K562 (cell line): ENCODE measurements around the gene PPM1H. TPM values are rescaled to one million over a fixed set of nuclear protein-coding genes. Genes with fewer than 3 reads are reported as not detected.

Source experiments
- ATAC-seq: fragments of 200-7000 bp; cut with Tn5 transposase; 3 replicates; pipeline ENCODE4 v1.9.1; 2020; ENCODE audit warnings: moderate library complexity
- BruUV-seq: library from RNA; stranded (reverse); fragments of 400-500 nt; replicated peaks from 2 replicates; lab custom pipeline; 2021; lab: Mats Ljungman, UMichigan
- CTCF ChIA-PET: fragments of 300-600 bp; formaldehyde crosslinking; extraction: SDS; loops from one replicate; lab custom pipeline; 2021; ENCODE audit warnings: low intra/inter-chr PET ratio; lab: Yijun Ruan, JAX
- POLR2A ChIA-PET: fragments of 300-600, 350-650 bp; sonication (Branson Sonifier 250); formaldehyde crosslinking; extraction: SDS; loops from one replicate; lab custom pipeline; 2021; ENCODE audit warnings: antibody characterized with exemption, inconsistent platforms; lab: Yijun Ruan, JAX
- DNase-seq, 4 experiments: peaks; one replicate each; pipeline versions ENCODE4 v3.0.0 to v3.0.0-alpha.2; 2011 to 2018; ENCODE audit warnings: low spot score in 3 of 4, mixed read lengths in 3 of 4; ENCODE audit errors: extremely low read depth in 1 of 4
- FAIRE-seq: peaks from 2 replicates; lab custom pipeline; 2011; peaks lifted over from hg19 to GRCh38; lab: Jason Lieb, UNC
- H2AFZ ChIP-seq: 2 replicates; pipeline ENCODE4 v1.6.0; 2011; ENCODE audit warnings: low read depth, low read length, control low read depth, inconsistent platforms
- H3K27ac ChIP-seq: fragments of 200-600 bp; 3 replicates; pipeline ENCODE4 v1.8.0; 2011; ENCODE audit warnings: low read depth, mild to moderate bottlenecking, control low read depth, inconsistent platforms, low read length, moderate library complexity, mixed read lengths; ENCODE audit errors: extremely low read depth
- H3K27me3 ChIP-seq, 2 experiments: fragments of 300-600 bp in 1 of 2; 2 replicates in 1 of 2; 3 replicates in 1 of 2; pipeline versions ENCODE4 v1.6.0 to v1.8.0; 2011; ENCODE audit warnings: inconsistent platforms in 2 of 2, low read length in 2 of 2, mild to moderate bottlenecking in 1 of 2, mixed read lengths in 1 of 2, moderate library complexity in 1 of 2; ENCODE audit not compliant: control insufficient read depth in 2 of 2, insufficient read depth in 2 of 2
- H3K36me3 ChIP-seq: fragments of 300-600 bp; 3 replicates; pipeline ENCODE4 v1.8.0; 2011; ENCODE audit warnings: mild to moderate bottlenecking, low read length, inconsistent platforms; ENCODE audit not compliant: control insufficient read depth, insufficient read depth
- H3K4me1 ChIP-seq, 2 experiments: fragments of 200-600 bp in 1 of 2; replicated peaks in 1 of 2; 2 replicates in 1 of 2; 3 replicates in 1 of 2; pipeline versions ENCODE4 v1.5.1 to v1.8.0; 2011; ENCODE audit warnings: inconsistent platforms in 2 of 2, low read length in 2 of 2, mild to moderate bottlenecking in 1 of 2, mixed read lengths in 1 of 2, moderate library complexity in 1 of 2; ENCODE audit not compliant: control insufficient read depth in 2 of 2, insufficient read depth in 2 of 2
- H3K4me2 ChIP-seq: 2 replicates; pipeline ENCODE4 v1.6.1; 2011; ENCODE audit warnings: low read length, control low read depth, inconsistent platforms, mixed read lengths; ENCODE audit not compliant: insufficient read depth
- H3K4me3 ChIP-seq: fragments of 200-600 bp; sonication (generic), shearing (Covaris generic); 2 replicates; pipeline ENCODE4 v1.5.1; 2016; ENCODE audit warnings: control low read depth, inconsistent platforms
- H3K79me2 ChIP-seq: fragments of 200-600 bp; 3 replicates; pipeline ENCODE4 v1.8.0; 2011; ENCODE audit warnings: low read length, inconsistent platforms; ENCODE audit not compliant: control insufficient read depth, insufficient read depth
- H3K9ac ChIP-seq, 2 experiments: 2 replicates each; pipeline versions ENCODE4 v1.6.0 to v1.6.1; 2011; ENCODE audit warnings: low read depth in 2 of 2, low read length in 2 of 2, control low read depth in 1 of 2, inconsistent platforms in 1 of 2, mild to moderate bottlenecking in 1 of 2, mixed read lengths in 1 of 2; ENCODE audit not compliant: insufficient read depth in 1 of 2
- H3K9me1 ChIP-seq: one replicate; pipeline ENCODE4 v1.6.0; 2011; ENCODE audit warnings: inconsistent platforms, mild to moderate bottlenecking, low read length, moderate library complexity; ENCODE audit not compliant: control insufficient read depth, insufficient read depth
- H3K9me3 ChIP-seq: replicated peaks from 2 replicates; pipeline ENCODE4 v1.5.1; 2011; ENCODE audit warnings: low read depth, low read length, inconsistent platforms; ENCODE audit not compliant: control insufficient read depth, insufficient read depth
- H4K20me1 ChIP-seq: replicated peaks from 2 replicates; pipeline ENCODE4 v1.6.1; 2011; ENCODE audit warnings: low read length, inconsistent platforms, mixed read lengths; ENCODE audit not compliant: control insufficient read depth, insufficient read depth
- BRF1 ChIP-seq: IDR thresholded peaks from 3 replicates; pipeline ENCODE4 v1.6.1; 2011; ENCODE audit warnings: borderline replicate concordance, mild to moderate bottlenecking; ENCODE audit not compliant: insufficient read length; ENCODE audit errors: extremely low read depth
- CHD1 ChIP-seq: fragments of 200-600 bp; sonication (generic); IDR thresholded peaks from one replicate; pipeline ENCODE4 v1.6.1; 2012; ENCODE audit warnings: mild to moderate bottlenecking, moderate library complexity, low read length, inconsistent platforms
- FOXP1 ChIP-seq: sonication (generic); formaldehyde crosslinking; IDR thresholded peaks from 2 replicates; pipeline ENCODE4 v1.8.0; 2022; ENCODE audit warnings: mild to moderate bottlenecking, missing genetic modification reagents
- HINFP ChIP-seq: fragments of 450-650 bp; conservative IDR thresholded peaks from 2 replicates; pipeline ENCODE4 v1.6.1; 2016; ENCODE audit warnings: missing genetic modification characterization, low read depth, mild to moderate bottlenecking, control low read depth, missing compliant biosample characterization
- MBD2 ChIP-seq: sonication (generic); IDR thresholded peaks from 2 replicates; pipeline ENCODE4 v1.6.1; 2016; ENCODE audit warnings: low read depth, borderline replicate concordance
- PYGO2 ChIP-seq: fragments of 450-650 bp; IDR thresholded peaks from 2 replicates; pipeline ENCODE4 v1.6.1; 2016; ENCODE audit warnings: mild to moderate bottlenecking, missing genetic modification characterization, moderate library complexity, missing compliant biosample characterization
- SMARCA4 ChIP-seq: fragments of 450-650 bp; IDR thresholded peaks from 2 replicates; pipeline ENCODE4 v1.6.1; 2016
- TEAD1 ChIP-seq, 2 experiments: fragments of 450-650 bp in 1 of 2; sonication (generic) in 1 of 2; formaldehyde crosslinking; IDR thresholded peaks; 2 replicates each; pipeline versions ENCODE4 v1.4.0 to v1.8.0; 2020 to 2022; ENCODE audit warnings: mild to moderate bottlenecking in 2 of 2, missing genetic modification reagents in 1 of 2
- ZZZ3 ChIP-seq: fragments of 450-650 bp; IDR thresholded peaks from 2 replicates; pipeline ENCODE4 v1.6.1; 2016; ENCODE audit warnings: antibody characterized with exemption, mild to moderate bottlenecking, moderate library complexity
- WGBS: fragments of 100-300 bp; shearing (Covaris generic); methylation state at CpG from one replicate; pipeline ENCODE4 v1.1.6; 2016; ENCODE audit warnings: low coverage, mixed read lengths; ENCODE audit not compliant: insufficient coverage; ENCODE audit errors: missing lambda C conversion rate; 5-methylcytosine and 5-hydroxymethylcytosine counted together
- in situ Hi-C: fragments of 300-500 bp; cut with MboI; formaldehyde crosslinking; loops from 4 replicates; pipeline ENCODE4 v1.15.0; 2018; ENCODE audit warnings: inconsistent platforms, mixed read lengths
- intact Hi-C: fragments of 100-400 bp; cut with micrococcal nuclease; formaldehyde crosslinking; loops from 2 replicates; pipeline ENCODE4 v1.14.2; 2022
- polyA plus RNA-seq, 8 experiments: library from polyadenylated mRNA; depleted of rRNA in 4 of 8; stranded (reverse) in 5 of 8; unstranded in 3 of 8; fragments of >200 nt; fragmentation: Nextera tagmentation in 2 of 8; fragmentation: Illumina TruSeq in 1 of 8; extraction: Ambion mirVana in 2 of 8; extraction: Trizol in 1 of 8; gene quantifications; 2 replicates each; pipeline versions ENCODE4 v1.2.1 to v1.2.3, GENCODE V29; 2011 to 2014; ENCODE audit warnings: inconsistent platforms in 1 of 8, missing spikeins in 1 of 8
- total RNA-seq, 7 experiments: library from RNA; depleted of rRNA in 6 of 7; stranded (reverse); fragments of >200 nt in 6 of 7; fragmentation: Illumina TruSeq in 2 of 7; extraction: Trizol in 2 of 7; gene quantifications; 2 replicates each; pipeline versions ENCODE4 v1.2.1 to v1.2.3, GENCODE V29; 2011 to 2021; ENCODE audit warnings: low replicate concordance in 1 of 7
- TF ChIP-seq, protein P1 (sequence below): fragments of 200-800 bp; sonication (Bioruptor generic); IDR thresholded peaks from 2 replicates; pipeline ENCODE4 v1.6.1; 2016; ENCODE audit warnings: missing genetic modification characterization, missing compliant biosample characterization
- TF ChIP-seq, protein P2 (sequence below): IDR thresholded peaks from 2 replicates; pipeline ENCODE4 v1.6.1; 2011; ENCODE audit warnings: borderline replicate concordance, low read depth, mild to moderate bottlenecking, moderate library complexity, low read length; ENCODE audit not compliant: insufficient read depth, poor library complexity, severe bottlenecking
- TF ChIP-seq, protein P3 (sequence below): fragments of 200-800 bp; sonication (Bioruptor generic); IDR thresholded peaks from 2 replicates; pipeline ENCODE4 v1.6.1; 2017; ENCODE audit warnings: missing genetic modification characterization, missing compliant biosample characterization

The PPM1H gene
- total and polyA plus RNA-seq, 9 of the 15 experiments (the other 6 are each of a cell fraction or from before 2014, with no cell fraction given), result 5.3 to 29.3 (median 11.3) TPM

- ChIA-PET POLR2A (no interaction called here), CTCF (no interaction called here)
- FAIRE-seq (no peak), DNase-seq (peak in 1 of 4 experiments; percentile 14), ATAC-seq (no peak)
- no peak overlapping the region for H3K4me2 ChIP-seq
- BruUV-seq, result no TSS peak
- 48% methylated on average over 4 of the region's 4 CpGs for WGBS
- H3K9ac ChIP-seq, result no peak overlapping the region
- H3K4me3 ChIP-seq, result no peak overlapping the region
- no peaks in the 10 kb centered on the region for H4K20me1 ChIP-seq
- intact Hi-C loops (no loop called here), in situ Hi-C loops (no loop called here)
- H3K27ac ChIP-seq, result 0 out of 3 replicates have a peak overlapping the region, but pooled peaks have one; percentile 6
- H3K9me1 ChIP-seq, result no peaks in the 10 kb centered on the region
- peaks cover 4% of the 10 kb centered on the region; the same call in 1 of the 3 replicates for H3K79me2 ChIP-seq
- no peaks in the 10 kb centered on the region; the same call in 1 of the 2 replicates for H3K9me3 ChIP-seq
- no peaks in the 10 kb centered on the region for H3K27me3 ChIP-seq
- peaks cover 12% of the 10 kb centered on the region; the same call in 1 of the 3 replicates for H3K36me3 ChIP-seq
- H3K4me1 ChIP-seq, result peaks cover 0 to 13% of the 10 kb centered on the region in 2 experiments; a peak in 4 of 5 replicates
- H2AFZ ChIP-seq, result no peak overlapping the region
- TF ChIP-seq, protein P1, sequence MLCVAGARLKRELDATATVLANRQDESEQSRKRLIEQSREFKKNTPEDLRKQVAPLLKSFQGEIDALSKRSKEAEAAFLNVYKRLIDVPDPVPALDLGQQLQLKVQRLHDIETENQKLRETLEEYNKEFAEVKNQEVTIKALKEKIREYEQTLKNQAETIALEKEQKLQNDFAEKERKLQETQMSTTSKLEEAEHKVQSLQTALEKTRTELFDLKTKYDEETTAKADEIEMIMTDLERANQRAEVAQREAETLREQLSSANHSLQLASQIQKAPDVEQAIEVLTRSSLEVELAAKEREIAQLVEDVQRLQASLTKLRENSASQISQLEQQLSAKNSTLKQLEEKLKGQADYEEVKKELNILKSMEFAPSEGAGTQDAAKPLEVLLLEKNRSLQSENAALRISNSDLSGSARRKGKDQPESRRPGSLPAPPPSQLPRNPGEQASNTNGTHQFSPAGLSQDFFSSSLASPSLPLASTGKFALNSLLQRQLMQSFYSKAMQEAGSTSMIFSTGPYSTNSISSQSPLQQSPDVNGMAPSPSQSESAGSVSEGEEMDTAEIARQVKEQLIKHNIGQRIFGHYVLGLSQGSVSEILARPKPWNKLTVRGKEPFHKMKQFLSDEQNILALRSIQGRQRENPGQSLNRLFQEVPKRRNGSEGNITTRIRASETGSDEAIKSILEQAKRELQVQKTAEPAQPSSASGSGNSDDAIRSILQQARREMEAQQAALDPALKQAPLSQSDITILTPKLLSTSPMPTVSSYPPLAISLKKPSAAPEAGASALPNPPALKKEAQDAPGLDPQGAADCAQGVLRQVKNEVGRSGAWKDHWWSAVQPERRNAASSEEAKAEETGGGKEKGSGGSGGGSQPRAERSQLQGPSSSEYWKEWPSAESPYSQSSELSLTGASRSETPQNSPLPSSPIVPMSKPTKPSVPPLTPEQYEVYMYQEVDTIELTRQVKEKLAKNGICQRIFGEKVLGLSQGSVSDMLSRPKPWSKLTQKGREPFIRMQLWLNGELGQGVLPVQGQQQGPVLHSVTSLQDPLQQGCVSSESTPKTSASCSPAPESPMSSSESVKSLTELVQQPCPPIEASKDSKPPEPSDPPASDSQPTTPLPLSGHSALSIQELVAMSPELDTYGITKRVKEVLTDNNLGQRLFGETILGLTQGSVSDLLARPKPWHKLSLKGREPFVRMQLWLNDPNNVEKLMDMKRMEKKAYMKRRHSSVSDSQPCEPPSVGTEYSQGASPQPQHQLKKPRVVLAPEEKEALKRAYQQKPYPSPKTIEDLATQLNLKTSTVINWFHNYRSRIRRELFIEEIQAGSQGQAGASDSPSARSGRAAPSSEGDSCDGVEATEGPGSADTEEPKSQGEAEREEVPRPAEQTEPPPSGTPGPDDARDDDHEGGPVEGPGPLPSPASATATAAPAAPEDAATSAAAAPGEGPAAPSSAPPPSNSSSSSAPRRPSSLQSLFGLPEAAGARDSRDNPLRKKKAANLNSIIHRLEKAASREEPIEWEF (CRISPR knock-in tag), result no peak
- TF ChIP-seq HINFP (tag) (no peak), PYGO2 (tag) (no peak), ZZZ3 (no peak), TEAD1 (CRISPR knock-in tag; IDR thresholded peaks at IDR 0.05) (no peak), FOXP1 (CRISPR knock-in tag) (no peak), SMARCA4 (no peak), BRF1 (no peak), CHD1 (no peak), MBD2 (no peak)
- TF ChIP-seq, protein P2, sequence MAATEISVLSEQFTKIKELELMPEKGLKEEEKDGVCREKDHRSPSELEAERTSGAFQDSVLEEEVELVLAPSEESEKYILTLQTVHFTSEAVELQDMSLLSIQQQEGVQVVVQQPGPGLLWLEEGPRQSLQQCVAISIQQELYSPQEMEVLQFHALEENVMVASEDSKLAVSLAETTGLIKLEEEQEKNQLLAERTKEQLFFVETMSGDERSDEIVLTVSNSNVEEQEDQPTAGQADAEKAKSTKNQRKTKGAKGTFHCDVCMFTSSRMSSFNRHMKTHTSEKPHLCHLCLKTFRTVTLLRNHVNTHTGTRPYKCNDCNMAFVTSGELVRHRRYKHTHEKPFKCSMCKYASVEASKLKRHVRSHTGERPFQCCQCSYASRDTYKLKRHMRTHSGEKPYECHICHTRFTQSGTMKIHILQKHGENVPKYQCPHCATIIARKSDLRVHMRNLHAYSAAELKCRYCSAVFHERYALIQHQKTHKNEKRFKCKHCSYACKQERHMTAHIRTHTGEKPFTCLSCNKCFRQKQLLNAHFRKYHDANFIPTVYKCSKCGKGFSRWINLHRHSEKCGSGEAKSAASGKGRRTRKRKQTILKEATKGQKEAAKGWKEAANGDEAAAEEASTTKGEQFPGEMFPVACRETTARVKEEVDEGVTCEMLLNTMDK, result no peak
- TF ChIP-seq, protein P3, sequence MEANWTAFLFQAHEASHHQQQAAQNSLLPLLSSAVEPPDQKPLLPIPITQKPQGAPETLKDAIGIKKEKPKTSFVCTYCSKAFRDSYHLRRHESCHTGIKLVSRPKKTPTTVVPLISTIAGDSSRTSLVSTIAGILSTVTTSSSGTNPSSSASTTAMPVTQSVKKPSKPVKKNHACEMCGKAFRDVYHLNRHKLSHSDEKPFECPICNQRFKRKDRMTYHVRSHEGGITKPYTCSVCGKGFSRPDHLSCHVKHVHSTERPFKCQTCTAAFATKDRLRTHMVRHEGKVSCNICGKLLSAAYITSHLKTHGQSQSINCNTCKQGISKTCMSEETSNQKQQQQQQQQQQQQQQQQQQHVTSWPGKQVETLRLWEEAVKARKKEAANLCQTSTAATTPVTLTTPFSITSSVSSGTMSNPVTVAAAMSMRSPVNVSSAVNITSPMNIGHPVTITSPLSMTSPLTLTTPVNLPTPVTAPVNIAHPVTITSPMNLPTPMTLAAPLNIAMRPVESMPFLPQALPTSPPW (CRISPR knock-in tag), result no peak
Measured at GRCh38 chr12:62834406-62834805, 100.5 kb downstream of the PPM1H start.
